G401 (cell line): ENCODE results near the gene LCE1D. TPM values are rescaled to one million over a fixed set of nuclear protein-coding genes. Genes with fewer than 3 reads are reported as not detected.

ENCODE experiments used
- DNase-seq: peaks from one replicate; pipeline ENCODE4 v3.0.0-alpha.2; 2015; ENCODE audit warnings: low spot score
- in situ Hi-C: cut with HindIII; loops from 2 replicates; pipeline ENCODE4 v1.10.0; 2016; ENCODE audit warnings: low sequenced_read_pairs, mixed read lengths
- total RNA-seq: library from RNA; depleted of rRNA; stranded (reverse); fragments of >200 nt; shearing (Covaris generic); gene quantifications from 2 replicates; pipeline ENCODE4 v1.2.3, GENCODE V29; 2014; rRNA removed

LCE1D gene, protein sequence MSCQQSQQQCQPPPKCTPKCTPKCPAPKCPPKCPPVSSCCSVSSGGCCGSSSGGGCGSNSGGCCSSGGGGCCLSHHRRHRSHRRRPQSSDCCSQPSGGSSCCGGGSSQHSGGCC
- total RNA-seq, result not detected in 2 replicates

GRCh38 chr1:152796421-152796820, at the start of gene LCE1D:
Gene LCE1D, plus strand, starts transcription at chr1:152796721. Its CDS starts 1,074 bp downstream, at chr1:152797795.
- in situ Hi-C loops, result no loop called here
- DNase-seq, result no peak

DNA sequence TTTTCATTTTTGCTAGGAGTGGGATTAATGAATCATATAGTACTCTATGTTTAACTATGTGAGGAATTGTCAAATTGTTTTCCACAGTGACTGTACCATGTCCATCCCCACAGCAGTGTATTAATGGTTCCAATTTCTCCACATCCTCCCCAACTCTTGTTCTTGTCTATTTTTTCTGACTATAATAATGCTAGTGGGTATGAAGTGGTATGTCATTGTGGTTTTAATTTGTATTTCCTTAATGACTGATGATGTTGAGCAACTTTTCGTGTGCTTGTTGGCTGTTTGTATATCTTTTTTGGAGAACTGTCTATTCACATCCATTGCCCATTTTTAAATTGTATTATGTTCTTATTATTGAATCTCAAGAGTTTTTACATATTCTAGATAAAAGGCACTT, 48.7 kb upstream of the LCE1D start:
- no peak for DNase-seq
- in situ Hi-C loops, result no loop called here

DNA sequence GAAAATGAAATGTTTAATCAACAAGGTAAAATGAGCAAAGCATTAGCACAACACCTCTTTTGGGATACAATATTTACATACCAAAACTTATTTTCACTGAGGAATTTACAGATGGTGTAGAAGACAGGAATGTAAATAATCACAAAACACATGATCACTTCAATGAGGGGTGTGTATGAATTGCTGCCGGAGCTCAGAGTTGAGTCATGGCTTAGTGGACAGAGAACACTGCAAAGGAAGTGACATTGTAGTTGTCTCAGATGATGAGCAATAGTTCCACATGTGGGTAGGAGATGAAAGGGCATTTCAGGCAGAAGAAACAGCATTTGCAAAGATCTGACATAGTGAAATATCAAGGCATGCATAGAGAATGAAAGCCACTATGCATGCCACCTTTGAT, 44.3 kb upstream of the LCE1D start:
- in situ Hi-C loops, result no loop called here
- no peak for DNase-seq

GRCh38 chr1:152753586-152753985, 42.9 kb upstream of the LCE1D start:
- in situ Hi-C loops, result no loop called here
- no peak for DNase-seq

DNA sequence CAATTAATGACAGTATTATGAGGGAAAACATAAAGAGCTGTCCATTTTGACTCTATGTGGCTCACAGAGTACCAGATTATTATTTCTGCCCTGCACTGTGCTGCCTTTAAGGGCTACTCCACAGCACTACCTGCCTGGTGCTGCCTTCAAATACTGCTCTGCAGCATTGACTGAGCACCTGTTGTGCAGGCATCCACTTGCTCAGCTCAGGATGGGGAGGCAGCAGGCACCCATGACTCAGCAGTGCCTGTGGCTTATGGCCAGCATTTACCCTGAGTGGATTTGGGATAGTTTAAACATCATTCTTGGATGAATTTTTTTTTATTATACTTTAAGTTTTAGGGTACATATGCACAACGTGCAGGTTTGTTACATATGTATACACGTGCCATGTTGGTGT, 39.6 kb upstream of the LCE1D start:
- in situ Hi-C loops, result no loop called here
- DNase-seq, result no peak

GRCh38 chr1:152757747-152758146, 38.8 kb upstream of the LCE1D start, which contains the start of gene KPRP:
Gene KPRP, plus strand, starts transcription at chr1:152758025. Its CDS starts 1,564 bp downstream, at chr1:152759589.
- in situ Hi-C loops, result no loop called here
- DNase-seq, result no peak

GRCh38 chr1:152758636-152759035, 37.9 kb upstream of the LCE1D start:
- DNase-seq, result no peak
- in situ Hi-C loops, result no loop called here

DNA sequence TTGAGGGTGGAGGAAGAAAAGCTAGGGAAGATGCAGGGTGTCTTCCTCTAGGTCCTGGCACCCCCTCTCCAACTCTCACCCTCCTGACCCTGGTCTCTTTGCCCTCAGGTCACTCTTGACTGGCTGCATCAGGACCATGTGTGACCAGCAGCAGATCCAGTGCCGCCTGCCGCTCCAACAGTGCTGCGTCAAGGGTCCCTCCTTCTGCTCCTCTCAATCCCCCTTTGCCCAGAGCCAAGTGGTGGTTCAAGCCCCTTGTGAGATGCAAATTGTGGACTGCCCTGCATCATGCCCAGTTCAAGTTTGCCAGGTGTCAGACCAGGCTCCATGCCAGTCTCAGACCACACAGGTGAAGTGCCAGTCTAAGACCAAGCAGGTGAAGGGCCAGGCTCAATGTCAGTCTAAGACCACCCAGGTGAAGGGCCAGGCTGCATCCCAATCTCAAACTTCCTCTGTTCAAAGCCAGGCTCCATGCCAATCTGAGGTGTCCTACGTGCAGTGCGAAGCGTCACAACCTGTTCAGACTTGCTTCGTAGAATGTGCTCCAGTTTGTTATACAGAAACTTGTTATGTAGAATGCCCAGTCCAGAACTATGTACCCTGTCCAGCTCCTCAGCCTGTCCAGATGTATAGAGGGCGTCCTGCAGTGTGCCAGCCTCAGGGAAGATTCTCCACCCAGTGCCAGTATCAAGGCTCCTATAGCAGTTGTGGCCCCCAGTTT, 36.9 kb upstream of the LCE1D start:
- in situ Hi-C loops, result no loop called here
- no peak for DNase-seq

DNA sequence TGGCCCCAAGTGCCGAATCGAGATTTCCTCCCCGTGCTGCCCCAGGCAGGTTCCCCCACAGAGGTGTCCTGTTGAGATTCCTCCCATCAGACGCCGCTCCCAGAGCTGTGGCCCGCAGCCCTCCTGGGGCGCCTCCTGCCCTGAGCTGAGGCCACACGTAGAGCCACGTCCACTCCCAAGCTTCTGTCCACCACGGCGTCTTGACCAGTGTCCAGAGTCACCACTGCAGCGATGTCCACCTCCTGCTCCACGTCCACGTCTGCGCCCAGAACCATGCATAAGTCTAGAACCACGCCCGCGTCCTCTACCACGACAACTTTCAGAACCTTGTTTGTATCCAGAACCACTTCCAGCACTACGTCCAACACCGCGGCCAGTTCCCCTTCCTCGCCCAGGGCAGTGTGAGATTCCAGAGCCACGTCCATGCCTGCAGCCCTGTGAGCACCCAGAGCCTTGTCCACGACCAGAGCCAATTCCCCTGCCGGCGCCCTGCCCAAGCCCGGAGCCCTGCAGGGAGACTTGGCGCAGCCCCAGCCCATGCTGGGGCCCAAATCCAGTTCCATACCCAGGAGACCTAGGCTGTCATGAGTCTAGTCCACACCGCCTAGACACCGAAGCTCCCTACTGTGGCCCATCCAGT, 35.9 kb upstream of the LCE1D start:
- in situ Hi-C loops, result no loop called here
- DNase-seq, result no peak

GRCh38 chr1:152761609-152762213, 34.8 kb upstream of the LCE1D start:
- DNase-seq, result no peak
- in situ Hi-C loops, result no loop called here

- DNase-seq, result no peak
- in situ Hi-C loops, result no loop called here
These were observed 27.5 kb upstream of the LCE1D start for GRCh38 chr1:152768847-152769533.

DNA sequence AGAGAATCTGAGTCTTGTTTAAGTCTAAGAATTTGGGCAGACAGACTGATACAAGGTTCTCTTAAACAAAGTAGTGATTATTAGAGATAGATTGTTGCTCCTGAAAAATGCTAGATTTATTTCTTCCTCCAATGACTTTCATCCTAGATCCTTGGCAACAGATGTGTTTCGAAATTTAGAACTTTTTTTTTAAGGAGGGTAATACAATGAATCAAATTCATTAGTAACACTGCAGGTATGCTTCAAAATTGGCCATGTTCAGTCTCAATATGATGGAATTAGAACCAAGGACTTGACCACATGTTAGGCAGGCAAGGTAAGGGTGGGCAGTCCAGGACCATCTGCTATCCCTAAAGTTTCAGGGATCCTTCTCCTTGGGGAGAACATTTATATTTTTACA, 26.1 kb upstream of the LCE1D start:
- in situ Hi-C loops, result no loop called here
- no peak for DNase-seq

DNA sequence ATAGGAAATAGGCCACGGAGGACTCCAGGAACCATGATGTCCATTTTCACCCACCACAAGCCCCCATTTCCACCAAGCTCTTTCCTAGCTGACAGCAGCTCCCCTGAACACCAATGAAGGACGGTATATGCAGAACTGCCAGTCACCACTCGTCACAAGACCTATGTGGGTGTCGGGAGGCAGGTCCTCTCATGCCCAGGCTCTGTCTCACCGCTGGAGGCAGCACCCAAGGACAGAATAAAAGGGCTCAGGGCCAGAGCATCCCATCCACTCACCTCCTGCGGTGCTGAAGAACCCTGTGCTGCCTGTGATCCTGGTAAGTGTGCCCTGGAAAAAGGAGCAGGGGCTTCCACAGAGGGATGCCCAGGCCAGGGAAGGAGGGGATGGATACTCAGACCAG, 21.6 kb upstream of the LCE1D start, which contains the start of gene LCE1F:
Gene LCE1F, plus strand, starts transcription at position 266 of the 400 bp plus-strand sequence. CDS start 1,232 bp downstream, outside the sequence.
- no peak for DNase-seq
- in situ Hi-C loops, result no loop called here

- in situ Hi-C loops, result no loop called here
- DNase-seq, result no peak
These were observed 20.2 kb upstream of the LCE1D start for GRCh38 chr1:152776361-152776760.

DNA sequence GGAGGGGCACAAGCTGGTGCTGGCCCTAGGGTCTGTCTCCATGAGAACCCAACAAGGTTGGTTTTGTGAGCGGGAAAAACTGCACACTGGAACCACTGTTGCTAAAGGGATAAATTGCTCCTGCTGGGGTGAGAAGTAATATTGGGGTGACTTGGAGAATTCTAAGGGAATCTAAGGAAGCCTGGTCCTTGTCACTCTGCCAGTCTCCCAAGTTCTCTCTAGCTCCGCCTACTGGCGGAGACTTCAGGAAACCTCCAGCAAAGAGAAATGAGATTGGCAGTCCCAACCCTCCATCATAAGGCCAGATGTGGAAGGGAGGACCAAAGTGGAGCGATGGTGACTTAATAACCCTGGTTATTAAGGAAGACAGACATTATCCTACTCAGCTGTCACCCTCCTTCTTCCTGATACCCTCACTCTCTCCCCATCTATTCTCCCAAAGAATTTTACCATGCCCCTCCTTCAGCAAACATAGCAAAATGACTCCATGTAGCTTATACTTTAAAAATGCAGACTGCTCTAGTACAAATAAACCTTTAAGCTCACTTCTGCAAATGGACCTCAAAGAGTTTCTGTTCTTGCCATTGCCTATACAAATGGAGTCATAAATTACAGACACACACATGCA, 18.9 kb upstream of the LCE1D start:
- no peak for DNase-seq
- in situ Hi-C loops, result no loop called here

DNA sequence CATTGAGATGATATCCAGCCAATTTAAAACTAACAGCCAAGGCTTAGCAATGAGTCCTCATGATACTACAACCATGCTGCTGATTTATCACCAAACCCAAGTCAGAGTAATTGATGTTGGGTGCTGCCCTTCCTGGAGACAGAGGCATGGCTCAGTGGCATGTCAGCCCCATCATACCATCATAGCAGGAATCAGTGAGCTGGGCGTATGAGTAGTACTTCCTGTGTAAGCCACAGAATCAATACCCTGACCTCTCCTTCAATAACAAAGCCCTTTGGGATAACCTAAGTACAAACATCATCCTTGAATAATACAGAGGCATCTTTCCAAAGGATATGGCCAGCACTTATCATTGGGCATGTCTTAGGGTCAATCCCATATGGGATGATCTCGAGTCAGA, 13.4 kb upstream of the LCE1D start:
- in situ Hi-C loops, result no loop called here
- DNase-seq, result no peak

GRCh38 chr1:152786077-152786476, 10.4 kb upstream of the LCE1D start, which contains the start of gene LCE1E:
Gene LCE1E, plus strand, starts transcription at chr1:152786257. Its CDS starts 1,043 bp downstream, at chr1:152787300.
- DNase-seq, result no peak
- in situ Hi-C loops, result no loop called here

DNA sequence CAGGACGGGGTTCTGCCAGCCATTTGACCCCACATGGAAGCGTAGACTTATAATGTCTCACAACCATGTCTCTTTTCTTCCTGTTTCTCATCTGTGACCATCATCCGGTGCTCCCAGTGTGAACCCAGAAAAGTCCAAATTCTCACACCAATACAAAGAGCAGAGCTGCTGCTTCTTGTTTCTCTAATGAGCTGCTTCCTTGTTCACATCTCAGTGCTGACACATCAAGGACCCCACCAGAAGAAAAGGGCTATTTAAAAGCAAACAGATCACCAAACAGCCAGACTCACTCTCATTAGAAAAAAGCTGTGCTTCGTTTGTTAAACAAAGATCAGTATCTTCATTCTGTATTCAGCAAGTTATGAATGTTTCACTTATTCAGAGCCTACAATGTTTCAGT, 835 bp upstream of the LCE1D start:
- in situ Hi-C loops, result no loop called here
- DNase-seq, result no peak

GRCh38 chr1:152801333-152801732, 4.8 kb downstream of the LCE1D start:
- in situ Hi-C loops, result no loop called here
- no peak for DNase-seq
